Stomach smooth muscle (tissue), 2 donors: ENCODE data around the gene TIGD3.

Source experiments
- H3K27ac ChIP-seq: one replicate; pipeline ENCODE4 v1.7.0; 2013; ENCODE audit warnings: mild to moderate bottlenecking, low read length, inconsistent platforms
- H3K27me3 ChIP-seq, 2 donors: one replicate each; pipeline ENCODE4 v1.7.0; 2013; ENCODE audit warnings: low read length in 2 of 2; ENCODE audit not compliant: insufficient read depth in 2 of 2, control insufficient read depth in 1 of 2
- H3K36me3 ChIP-seq, 2 donors: one replicate each; pipeline ENCODE4 v1.7.0; 2013; ENCODE audit warnings: low read length in 2 of 2; ENCODE audit not compliant: control insufficient read depth in 2 of 2, insufficient read depth in 2 of 2
- H3K4me1 ChIP-seq: one replicate; pipeline ENCODE4 v1.7.0; 2013; ENCODE audit warnings: low read length; ENCODE audit not compliant: control insufficient read depth, insufficient read depth
- H3K4me3 ChIP-seq, 2 donors: one replicate each; pipeline ENCODE4 v1.7.0; 2013; ENCODE audit warnings: low read length in 2 of 2
- H3K9ac ChIP-seq, 2 donors: one replicate each; pipeline ENCODE4 v1.7.0; 2013; ENCODE audit warnings: low read length in 2 of 2, mild to moderate bottlenecking in 1 of 2
- H3K9me3 ChIP-seq, 2 donors: one replicate each; pipeline ENCODE4 v1.7.0; 2013; ENCODE audit warnings: low read length in 2 of 2; ENCODE audit not compliant: control insufficient read depth in 2 of 2
- donor health status: healthy.
- donor health status: Pancreatic carcinoma.

Gene TIGD3

GRCh38 chr11:65382033-65382803 lies 27.7 kb downstream of the TIGD3 start, which contains the start of gene SLC25A45:
SLC25A45 (minus strand) TSS chr11:65382646; CDS start chr11:65381951, 695 bp downstream.
- Histone ChIP-seq H3K27ac (peak within 1 kb of the TSS; percentile 99), H3K4me1 (peaks cover 49% of the 10 kb centered on the region), H3K36me3 (no peaks in the 10 kb centered on the region), H3K4me3 (peak within 1 kb of the TSS; percentile 64 to 79), H3K9ac (peak within 1 kb of the TSS; percentile 86 to 88), H3K9me3 (no peaks in the 10 kb centered on the region), H3K27me3 (no peaks in the 10 kb centered on the region)

DNA sequence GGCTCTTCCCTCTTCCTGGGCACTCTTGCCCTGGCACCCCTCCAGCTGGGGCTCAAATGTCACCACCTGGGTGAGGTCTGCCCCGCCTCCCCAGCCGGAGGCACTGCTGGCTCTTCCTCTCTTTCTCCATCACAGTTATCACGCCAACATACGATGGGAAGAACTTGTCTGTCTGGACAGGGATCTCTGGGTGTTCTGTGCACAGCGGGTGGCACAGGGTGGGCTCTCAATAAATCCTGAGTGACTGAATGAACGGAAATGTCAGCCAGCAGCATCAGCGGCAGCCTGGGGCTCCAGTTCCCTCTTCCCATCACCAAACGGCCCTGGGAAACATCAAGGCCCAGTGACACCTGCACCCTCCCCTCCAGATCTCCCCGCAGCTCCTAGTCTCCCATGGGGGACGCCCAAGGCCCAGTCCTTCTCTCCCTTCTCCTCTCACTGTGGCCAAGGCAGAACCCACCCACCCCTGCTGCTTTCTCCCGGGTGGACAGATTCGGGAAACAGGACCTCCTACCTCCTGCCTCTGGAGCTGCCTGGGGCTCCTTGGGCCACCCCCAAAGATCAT lies 28.3 kb downstream of the TIGD3 start:
- Histone ChIP-seq H3K27ac (peak overlapping the region; percentile 99), H3K36me3 (no peaks in the 10 kb centered on the region), H3K27me3 (no peaks in the 10 kb centered on the region), H3K9ac (peak overlapping the region; percentile 86 to 88), H3K4me1 (peaks cover 55% of the 10 kb centered on the region), H3K4me3 (peak overlapping the region; percentile 60 to 79), H3K9me3 (no peaks in the 10 kb centered on the region)

GRCh38 chr11:65383778-65384177 lies 29.2 kb downstream of the TIGD3 start:
- peaks cover 0 to 5% of the 10 kb centered on the region in 2 donors for H3K36me3 ChIP-seq
- H3K9ac ChIP-seq: peak overlapping the region; percentile 21 to 48
- H3K27me3 ChIP-seq: no peaks in the 10 kb centered on the region
- peak overlapping the region; percentile 99 for H3K27ac ChIP-seq
- no peak overlapping the region for H3K4me3 ChIP-seq
- H3K9me3 ChIP-seq: no peaks in the 10 kb centered on the region
- H3K4me1 ChIP-seq: peaks cover 64% of the 10 kb centered on the region

DNA sequence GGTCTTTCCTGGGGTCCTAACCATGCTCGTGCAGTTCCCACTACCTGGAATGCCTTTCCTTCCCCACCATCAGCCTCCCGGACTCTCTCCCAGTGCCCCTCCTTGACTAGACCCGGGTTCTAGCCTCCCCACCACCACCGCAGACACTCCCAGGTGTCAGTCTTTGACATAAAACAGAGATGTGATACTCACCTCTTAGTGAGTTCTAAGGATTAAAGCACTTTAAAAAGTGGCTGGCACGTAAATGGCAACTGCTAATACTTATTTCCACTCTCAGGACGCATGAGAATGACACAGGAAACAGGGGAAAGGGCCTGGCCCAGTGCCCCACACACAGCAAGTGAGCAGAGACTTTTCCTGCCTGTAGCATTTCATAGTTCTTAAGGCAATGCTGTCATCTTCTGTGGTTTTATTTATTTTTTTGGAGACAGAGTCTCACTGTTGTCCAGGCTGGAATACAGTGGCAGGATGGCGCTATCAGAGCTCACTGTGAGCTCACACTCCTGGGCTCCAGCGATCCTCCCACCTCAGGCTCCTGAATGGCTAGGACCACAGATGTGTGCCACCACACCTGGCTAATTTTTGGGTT lies 29.8 kb downstream of the TIGD3 start:
- Histone ChIP-seq H3K36me3 (peaks cover 2 to 6% of the 10 kb centered on the region in 2 donors), H3K27ac (peak overlapping the region; percentile 99), H3K9ac (peak overlapping the region; percentile 21 to 48), H3K4me3 (no peak overlapping the region), H3K9me3 (no peaks in the 10 kb centered on the region), H3K27me3 (no peaks in the 10 kb centered on the region), H3K4me1 (peaks cover 68% of the 10 kb centered on the region)

GRCh38 chr11:65386307-65387140 lies 32.0 kb downstream of the TIGD3 start, which contains the start of gene FRMD8:
FRMD8 (plus strand) TSS chr11:65386637; CDS start chr11:65387037, 400 bp downstream.
- H3K9ac ChIP-seq: peak within 1 kb of the TSS; percentile 81 to 87
- no peaks in the 10 kb centered on the region for H3K27me3 ChIP-seq
- H3K36me3 ChIP-seq: peaks cover 5 to 8% of the 10 kb centered on the region in 2 donors
- H3K4me3 ChIP-seq: peak within 1 kb of the TSS; percentile 70 to 90
- peak within 1 kb of the TSS; percentile 99 for H3K27ac ChIP-seq
- no peaks in the 10 kb centered on the region for H3K9me3 ChIP-seq
- H3K4me1 ChIP-seq: peaks cover 68% of the 10 kb centered on the region

DNA sequence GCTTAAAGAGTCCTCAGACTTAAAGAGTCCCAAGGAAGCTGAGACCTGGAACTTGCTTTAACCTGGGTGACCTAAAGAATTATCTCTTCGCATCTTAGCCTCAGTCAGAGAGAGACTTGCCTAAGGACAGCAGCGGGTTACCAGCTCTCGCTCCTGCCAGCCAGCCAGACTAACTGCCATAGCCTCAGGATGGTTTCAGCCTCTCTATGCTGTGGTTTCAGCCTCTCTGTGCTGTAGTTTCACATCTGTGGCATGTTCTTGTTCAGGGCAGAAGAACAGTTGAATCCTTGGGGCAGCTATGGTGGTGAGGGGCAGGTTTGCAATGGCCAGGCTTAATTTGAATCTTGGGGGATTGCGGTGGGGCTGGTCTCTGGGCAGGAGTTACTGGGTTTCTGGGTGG lies 34.2 kb downstream of the TIGD3 start:
- peak overlapping the region; percentile 13 to 29 for H3K9ac ChIP-seq
- no peaks in the 10 kb centered on the region for H3K9me3 ChIP-seq
- peaks cover 49% of the 10 kb centered on the region for H3K4me1 ChIP-seq
- H3K4me3 ChIP-seq: peak overlapping the region in 1 of 2 donors; percentile 29
- peaks cover 5 to 11% of the 10 kb centered on the region in 2 donors for H3K36me3 ChIP-seq
- H3K27me3 ChIP-seq: no peaks in the 10 kb centered on the region
- H3K27ac ChIP-seq: no peak overlapping the region

- Histone ChIP-seq H3K4me1 (peaks cover 42% of the 10 kb centered on the region), H3K9me3 (no peaks in the 10 kb centered on the region), H3K27ac (no peak overlapping the region), H3K4me3 (no peak overlapping the region), H3K27me3 (no peaks in the 10 kb centered on the region), H3K9ac (no peak overlapping the region), H3K36me3 (peaks cover 5 to 13% of the 10 kb centered on the region in 2 donors)
Observed at GRCh38 chr11:65389294-65389980, 34.9 kb downstream of the TIGD3 start.

- H3K27ac ChIP-seq: no peak overlapping the region
- H3K4me3 ChIP-seq: no peak overlapping the region
- H3K9ac ChIP-seq: no peak overlapping the region
- peaks cover 5 to 14% of the 10 kb centered on the region in 2 donors for H3K36me3 ChIP-seq
- no peaks in the 10 kb centered on the region for H3K9me3 ChIP-seq
- H3K4me1 ChIP-seq: peaks cover 35% of the 10 kb centered on the region
- H3K27me3 ChIP-seq: no peaks in the 10 kb centered on the region
Observed at GRCh38 chr11:65390099-65390941, 35.8 kb downstream of the TIGD3 start.

- no peak overlapping the region for H3K4me3 ChIP-seq
- H3K9ac ChIP-seq: no peak overlapping the region
- H3K4me1 ChIP-seq: peaks cover 32% of the 10 kb centered on the region
Observed at GRCh38 chr11:65390996-65391395, 36.4 kb downstream of the TIGD3 start.

More at GRCh38 chr11:65390996-65391395, 36.4 kb downstream of the TIGD3 start:
- Histone ChIP-seq H3K27ac (no peak overlapping the region), H3K9me3 (no peaks in the 10 kb centered on the region), H3K27me3 (no peaks in the 10 kb centered on the region), H3K36me3 (peaks cover 9 to 18% of the 10 kb centered on the region in 2 donors)
